GM13977 (cell line): ENCODE results near the gene FAM107B.

Source experiments
- DNase-seq: peaks from one replicate; pipeline ENCODE4 v3.0.0; 2012; ENCODE audit warnings: low spot score
- in situ Hi-C: fragments of 300-500 bp; cut with MboI; formaldehyde crosslinking; loops from one replicate; pipeline ENCODE4 v1.12.0; 2022; ENCODE audit warnings: low sequenced_read_pairs, low pct_unique_long_range_greater_than_20kb, mixed read lengths, inconsistent platforms; ENCODE audit not compliant: unreplicated experiment
- TF ChIP-seq, protein P1 (sequence below): IDR thresholded peaks from 2 replicates; pipeline ENCODE4 v1.5.1; 2012; ENCODE audit warnings: mild to moderate bottlenecking, control low read depth; ENCODE audit not compliant: insufficient read depth; ENCODE audit errors: extremely low read depth, missing control alignments

Gene FAM107B

DNA sequence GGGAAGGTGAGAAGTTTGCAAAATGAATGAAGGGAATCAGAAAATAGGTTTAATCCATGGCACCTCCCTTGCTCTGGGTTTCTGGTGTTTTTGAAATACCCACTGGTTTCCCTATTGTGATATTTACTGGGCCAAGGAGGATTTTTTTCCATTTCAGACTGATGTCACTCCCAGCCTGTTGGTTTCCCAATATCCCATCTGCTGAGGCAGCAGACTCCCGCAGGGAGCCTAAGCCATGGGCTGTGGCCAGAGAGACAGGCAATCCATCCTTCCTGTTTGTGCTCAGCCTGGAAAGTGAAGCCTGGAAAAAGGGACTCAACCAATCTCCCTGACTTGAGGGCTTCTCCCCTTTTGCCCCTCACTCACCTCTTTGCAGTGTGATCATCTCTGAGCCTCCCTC is 22.8 kb downstream of the FAM107B start:
- TF ChIP-seq, protein P1, sequence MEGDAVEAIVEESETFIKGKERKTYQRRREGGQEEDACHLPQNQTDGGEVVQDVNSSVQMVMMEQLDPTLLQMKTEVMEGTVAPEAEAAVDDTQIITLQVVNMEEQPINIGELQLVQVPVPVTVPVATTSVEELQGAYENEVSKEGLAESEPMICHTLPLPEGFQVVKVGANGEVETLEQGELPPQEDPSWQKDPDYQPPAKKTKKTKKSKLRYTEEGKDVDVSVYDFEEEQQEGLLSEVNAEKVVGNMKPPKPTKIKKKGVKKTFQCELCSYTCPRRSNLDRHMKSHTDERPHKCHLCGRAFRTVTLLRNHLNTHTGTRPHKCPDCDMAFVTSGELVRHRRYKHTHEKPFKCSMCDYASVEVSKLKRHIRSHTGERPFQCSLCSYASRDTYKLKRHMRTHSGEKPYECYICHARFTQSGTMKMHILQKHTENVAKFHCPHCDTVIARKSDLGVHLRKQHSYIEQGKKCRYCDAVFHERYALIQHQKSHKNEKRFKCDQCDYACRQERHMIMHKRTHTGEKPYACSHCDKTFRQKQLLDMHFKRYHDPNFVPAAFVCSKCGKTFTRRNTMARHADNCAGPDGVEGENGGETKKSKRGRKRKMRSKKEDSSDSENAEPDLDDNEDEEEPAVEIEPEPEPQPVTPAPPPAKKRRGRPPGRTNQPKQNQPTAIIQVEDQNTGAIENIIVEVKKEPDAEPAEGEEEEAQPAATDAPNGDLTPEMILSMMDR = no peak
- in situ Hi-C loops = no loop called here
- DNase-seq = no peak

- TF ChIP-seq, protein P1 = no peak
- in situ Hi-C loops = no loop called here
- no peak for DNase-seq
These were observed 23.4 kb downstream of the FAM107B start for GRCh38 chr10:14751014-14751896.

DNA sequence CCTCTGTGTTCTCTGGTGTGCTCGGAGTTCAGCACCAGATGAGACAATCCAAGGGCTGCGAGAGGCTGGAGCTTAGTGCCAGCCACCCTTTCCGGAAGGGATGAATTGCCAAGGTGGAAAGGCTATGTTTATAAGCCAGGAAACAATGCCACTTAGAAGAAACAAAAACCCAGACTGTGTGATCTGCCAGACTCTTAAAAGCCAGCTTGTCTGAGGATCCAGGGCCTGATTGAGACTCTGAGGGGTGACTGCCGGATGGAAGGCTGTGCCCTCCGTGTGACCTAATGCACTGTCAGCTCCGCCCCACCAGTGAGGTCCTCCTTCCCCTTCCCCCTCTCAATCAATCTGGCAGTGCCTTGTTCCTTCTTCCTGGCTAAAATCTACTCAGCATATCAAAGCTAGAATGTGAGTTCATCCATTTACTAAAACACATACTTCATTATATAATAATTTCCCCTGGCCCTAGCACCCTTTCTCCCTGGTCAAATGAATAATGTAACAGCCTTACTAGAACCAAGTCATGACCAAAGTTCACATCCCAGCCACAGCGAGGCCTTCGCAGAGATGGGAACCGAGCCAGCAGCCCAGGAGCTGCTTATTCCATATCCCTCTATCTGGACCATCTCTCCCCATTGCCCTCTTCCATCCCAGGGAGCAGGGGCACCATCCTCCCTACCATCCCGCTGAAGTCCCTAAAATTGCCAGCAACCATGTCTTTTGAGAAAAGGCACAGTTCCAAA is 25.5 kb downstream of the FAM107B start:
- in situ Hi-C loops = no loop called here
- DNase-seq = no peak
- TF ChIP-seq, protein P1 = no peak

- TF ChIP-seq, protein P1 = no peak
These were observed 26.3 kb downstream of the FAM107B start for GRCh38 chr10:14748441-14748840.

DNA sequence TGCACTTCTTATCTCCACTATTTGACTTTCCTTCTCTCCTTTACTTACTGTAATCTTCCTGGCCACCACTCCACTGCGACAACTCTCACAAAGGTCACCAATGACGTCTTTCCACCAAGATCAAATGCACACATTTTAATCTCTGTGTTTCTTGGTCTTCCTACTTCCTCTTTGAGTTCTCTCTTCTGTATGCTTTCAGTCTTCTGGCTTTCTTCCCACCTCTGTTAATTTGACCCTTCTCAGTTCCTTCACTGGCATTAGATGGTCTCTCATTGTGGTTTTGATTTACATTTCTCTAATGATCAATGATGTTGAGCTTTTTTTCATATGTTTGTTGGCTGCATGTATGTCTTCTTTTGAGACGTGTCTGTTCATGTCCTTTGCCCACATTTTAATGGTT is 31.9 kb downstream of the FAM107B start:
- DNase-seq = no peak
- in situ Hi-C loops = no loop called here
- TF ChIP-seq, protein P1 = no peak

More at GRCh38 chr10:14748441-14748840, 26.3 kb downstream of the FAM107B start:
- in situ Hi-C loops = no loop called here
- DNase-seq = no peak

DNA sequence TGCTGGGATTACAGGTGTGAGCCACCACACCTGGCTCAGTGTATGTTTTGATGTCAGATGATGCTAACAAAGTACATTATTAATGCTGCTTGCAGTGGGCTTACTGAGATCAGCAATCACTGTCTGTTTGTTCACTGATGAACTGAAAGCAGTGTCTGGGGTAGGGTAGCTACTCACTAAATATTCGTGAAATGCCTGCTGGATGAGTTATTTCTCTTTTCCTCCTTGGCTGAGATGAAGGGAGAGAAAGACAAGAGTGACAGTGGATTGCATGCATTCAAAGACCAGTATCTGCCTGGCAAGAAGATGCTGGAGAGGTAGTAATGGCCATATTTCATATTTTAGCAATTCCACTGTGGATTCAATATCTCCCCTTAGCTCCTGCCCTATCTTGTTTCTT is 32.3 kb downstream of the FAM107B start:
- TF ChIP-seq, protein P1 = no peak
- no peak for DNase-seq
- in situ Hi-C loops = no loop called here
